Spleen (tissue), 11 donors: ENCODE data around the gene TEX2. TPM values are rescaled to one million over a fixed set of nuclear protein-coding genes. Genes with fewer than 3 reads are reported as not detected.

Experiments used
- DNase-seq: peaks from one replicate; pipeline ENCODE4 v3.0.0-alpha.2; 2020
- H3K27ac ChIP-seq, 8 donors: fragments of 200-600 bp; sonication (generic) in 7 of 8; 1 replicate in 4 of 8; 2 replicates in 4 of 8; pipeline versions ENCODE4 v1.5.0 to v1.8.0; 2016 to 2021; ENCODE audit warnings: inconsistent platforms in 4 of 8, mild to moderate bottlenecking in 4 of 8, moderate library complexity in 1 of 8
- H3K27me3 ChIP-seq, 7 donors: fragments of 200-600 bp; sonication (generic) in 6 of 7; replicated peaks in 1 of 7; 1 replicate in 4 of 7; 2 replicates in 3 of 7; pipeline versions ENCODE4 v1.5.0 to v1.8.0; 2016 to 2021; ENCODE audit warnings: inconsistent platforms in 3 of 7, mild to moderate bottlenecking in 1 of 7
- H3K36me3 ChIP-seq, 6 donors: fragments of 200-600 bp; sonication (generic) in 5 of 6; 1 replicate in 4 of 6; 2 replicates in 2 of 6; pipeline versions ENCODE4 v1.5.0 to v1.8.0; 2016 to 2021; ENCODE audit warnings: inconsistent platforms in 2 of 6
- H3K4me1 ChIP-seq, 6 donors: fragments of 200-600 bp; sonication (generic) in 5 of 6; 1 replicate in 3 of 6; 2 replicates in 3 of 6; pipeline versions ENCODE4 v1.5.0 to v1.8.0; 2016 to 2021; ENCODE audit warnings: inconsistent platforms in 3 of 6
- H3K4me3 ChIP-seq, 8 donors: fragments of 200-600 bp; sonication (generic) in 7 of 8; 1 replicate in 4 of 8; 2 replicates in 4 of 8; pipeline versions ENCODE4 v1.5.0 to v1.8.0; 2016 to 2021; ENCODE audit warnings: inconsistent platforms in 4 of 8, mild to moderate bottlenecking in 4 of 8, moderate library complexity in 2 of 8
- H3K9me3 ChIP-seq, 8 donors: fragments of 200-600 bp; sonication (generic) in 7 of 8; 1 replicate in 4 of 8; 2 replicates in 4 of 8; pipeline versions ENCODE4 v1.5.0 to v1.8.0; 2016 to 2021; ENCODE audit warnings: inconsistent platforms in 4 of 8
- CTCF ChIP-seq, 11 experiments: fragments of 200-600 bp in 7 of 11; fragments of 450-650 bp in 4 of 11; sonication (generic) in 4 of 11; IDR thresholded peaks in 8 of 11; conservative IDR thresholded peaks in 3 of 11; 1 replicate in 7 of 11; 2 replicates in 4 of 11; pipeline versions ENCODE4 v1.4.0 to v1.8.0; 2016 to 2021; ENCODE audit warnings: antibody characterized with exemption in 11 of 11, inconsistent platforms in 4 of 11, mild to moderate bottlenecking in 1 of 11
- POLR2A ChIP-seq, 3 donors: fragments of 450-650 bp; IDR thresholded peaks; one replicate each; pipeline ENCODE4 v1.5.1; 2017; ENCODE audit warnings: antibody characterized with exemption in 3 of 3, mild to moderate bottlenecking in 1 of 3
- POLR2AphosphoS5 ChIP-seq, 3 donors: sonication (generic); formaldehyde crosslinking; IDR thresholded peaks; one replicate each; pipeline ENCODE4 v1.5.1; 2017; ENCODE audit warnings: antibody characterized with exemption in 3 of 3
- WGBS, 5 donors: extraction: QIAGEN DNeasy Blood & Tissue Kit in 3 of 5; methylation state at CpG; one replicate each; pipeline versions ENCODE4 v1.1.5 to v1.1.7; 2013 to 2018; 5-methylcytosine and 5-hydroxymethylcytosine counted together
- intact Hi-C: fragments of 100-400 bp; cut with DNase I; formaldehyde crosslinking; loops from one replicate; pipeline ENCODE4 v1.15.0; 2023; ENCODE audit warnings: low total_unique reads
- polyA plus RNA-seq, 3 donors: library from polyadenylated mRNA; stranded (reverse); fragments of 200-250 nt; gene quantifications; one replicate each; pipeline ENCODE4 v1.2.1, GENCODE V29; 2013
- total RNA-seq, 7 donors: library from RNA; depleted of rRNA in 3 of 7; stranded (reverse); fragments of >200 nt in 3 of 7; fragmentation: NEBNext Ultra II Directional in 4 of 7; extraction: Animal tissue kit (Norgen Biotek cat#: 25700) in 4 of 7; gene quantifications; one replicate each; pipeline versions ENCODE4 v1.1.0 to v1.2.1, GENCODE V29; 2016 to 2021
- donor health status: healthy with polysubstance abuse.
- donor health status: DM: no; HTN: no; CAD: no; lungs with moderate emphysema.
- donor health status: DM: no; HTN: no; CAD: no.
- donor health status: Bipolar disorder and iron deficiency.
- donor health status: healthy.
- donor health status: DM: no; HTN: no; CAD: no.
- donor health status: DM: yes; HTN: yes; CAD: no.

TEX2 gene
- total and polyA plus RNA-seq, 10 donors, result 3.0 to 44.5 (median 26.7) TPM

DNA sequence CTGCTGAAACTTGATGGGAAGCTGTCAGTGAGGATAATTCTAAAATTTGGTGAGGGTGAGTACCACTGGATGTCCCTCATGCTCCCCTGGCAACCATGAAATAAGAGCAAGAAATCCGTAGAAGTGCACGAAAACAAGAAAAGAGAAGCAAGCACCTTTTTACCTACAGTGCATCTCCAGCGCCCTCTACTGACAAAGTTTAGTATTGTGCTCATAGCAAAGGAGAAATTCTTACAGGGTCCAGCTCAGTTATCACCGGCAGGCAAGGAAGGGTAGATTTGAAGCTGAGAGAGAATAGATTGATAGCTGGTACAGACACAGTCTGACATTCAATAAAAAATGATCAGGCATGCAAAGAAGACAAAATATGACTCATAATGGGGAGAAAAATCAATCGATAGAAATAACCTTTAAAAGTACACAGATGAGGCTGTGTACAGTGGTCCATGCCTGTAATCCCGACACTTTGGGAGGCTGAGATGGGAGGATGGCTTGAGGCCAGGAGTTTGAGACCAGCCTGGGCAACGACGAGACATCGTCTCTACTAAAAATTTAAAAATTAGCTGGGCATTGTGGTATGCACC is 28.3 kb upstream of the TEX2 start:
- WGBS, 5 donors, result 80 to 89% (median 83%) methylated on average over 9 of the region's 9 CpGs
- Histone ChIP-seq H3K9me3 (peaks cover 0 to 16% (median 11%) of the 10 kb centered on the region in 8 donors), H3K4me3 (no peak overlapping the region), H3K36me3 (no peaks in the 10 kb centered on the region), H3K4me1 (peaks cover 0 to 6% (median 0%) of the 10 kb centered on the region in 6 donors), H3K27ac (no peak overlapping the region), H3K27me3 (no peaks in the 10 kb centered on the region)
- DNase-seq, result no peak
- intact Hi-C loops, result no loop called here
- TF ChIP-seq CTCF (IDR thresholded peaks at IDR 0.05 in 8 of 11, conservative IDR thresholded peaks at IDR 0.05 in 3 of 11), result peak in 3 of 11 experiments; percentile 23 to 37 (median 29)
- TF ChIP-seq POLR2AphosphoS5 (IDR thresholded peaks at IDR 0.05), result no peak

DNA sequence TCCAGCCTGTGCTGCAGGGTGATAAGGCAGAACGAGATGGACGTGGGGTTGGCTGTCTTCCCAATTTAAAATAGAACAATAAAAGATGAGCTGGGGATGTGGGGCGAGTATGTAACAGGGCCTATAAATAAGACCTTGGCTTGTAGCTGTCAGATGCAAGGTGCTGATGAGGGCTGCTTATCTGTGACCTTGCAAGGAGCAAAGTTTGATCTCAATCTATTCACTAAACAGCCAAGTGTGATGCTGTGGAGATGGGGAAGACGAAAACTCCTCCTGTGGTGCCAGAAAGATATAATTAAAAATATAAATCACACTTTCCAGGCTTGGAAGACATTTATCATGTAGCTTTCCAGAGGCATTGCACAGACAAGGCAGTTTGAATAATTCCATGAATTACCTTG is 26.7 kb upstream of the TEX2 start:
- no peak overlapping the region for H3K4me3 ChIP-seq
- no peak overlapping the region for H3K27ac ChIP-seq
- no peaks in the 10 kb centered on the region for H3K27me3 ChIP-seq
- peaks cover 0 to 6% (median 0%) of the 10 kb centered on the region in 6 donors for H3K4me1 ChIP-seq
- peaks cover 0 to 16% (median 11%) of the 10 kb centered on the region in 8 donors for H3K9me3 ChIP-seq
- no peak for DNase-seq
- H3K36me3 ChIP-seq, result no peaks in the 10 kb centered on the region
- intact Hi-C loops, result no loop called here
- WGBS, 5 donors, result 36 to 50% (median 45%) methylated on average over 4 of the region's 4 CpGs
- no peak for TF ChIP-seq POLR2AphosphoS5 (IDR thresholded peaks at IDR 0.05)
- TF ChIP-seq CTCF (IDR thresholded peaks at IDR 0.05 in 8 of 11, conservative IDR thresholded peaks at IDR 0.05 in 3 of 11), result no peak
- TF ChIP-seq POLR2A (IDR thresholded peaks at IDR 0.05), result no peak

DNA sequence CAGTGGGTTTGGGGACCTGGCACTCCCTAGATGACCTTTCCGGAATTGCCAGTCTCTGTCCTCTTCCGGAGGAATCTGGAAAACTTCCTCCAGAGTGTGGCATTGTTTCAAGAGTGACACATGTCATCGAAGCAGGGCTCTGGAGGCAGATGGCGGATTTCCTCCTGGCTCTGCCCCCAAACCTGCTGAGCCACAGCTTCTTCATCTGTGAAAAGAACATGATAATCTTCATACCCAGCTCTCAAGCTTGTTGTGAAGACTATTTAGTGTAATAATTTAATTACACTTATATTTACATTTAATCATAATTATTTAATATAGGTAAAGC is 19.7 kb upstream of the TEX2 start:
- Histone ChIP-seq H3K4me3 (no peak overlapping the region), H3K27ac (peak overlapping the region in 5 of 8 donors; percentile 19 to 70 (median 62)), H3K27me3 (no peaks in the 10 kb centered on the region), H3K4me1 (peaks cover 0 to 33% (median 22%) of the 10 kb centered on the region in 6 donors), H3K9me3 (no peaks in the 10 kb centered on the region), H3K36me3 (no peaks in the 10 kb centered on the region)
- 16 to 28% (median 23%) methylated on average over 4 of the region's 4 CpGs for WGBS, 5 donors
- intact Hi-C loops, result loop anchor here (5.0 kb wide), 1 partner anchor 135 kb away; no protein-coding TSS in a partner anchor
- DNase-seq, result no peak
- TF ChIP-seq POLR2A (IDR thresholded peaks at IDR 0.05), result no peak
- TF ChIP-seq POLR2AphosphoS5 (IDR thresholded peaks at IDR 0.05), result no peak
- no peak for TF ChIP-seq CTCF (IDR thresholded peaks at IDR 0.05 in 8 of 11, conservative IDR thresholded peaks at IDR 0.05 in 3 of 11)

DNA sequence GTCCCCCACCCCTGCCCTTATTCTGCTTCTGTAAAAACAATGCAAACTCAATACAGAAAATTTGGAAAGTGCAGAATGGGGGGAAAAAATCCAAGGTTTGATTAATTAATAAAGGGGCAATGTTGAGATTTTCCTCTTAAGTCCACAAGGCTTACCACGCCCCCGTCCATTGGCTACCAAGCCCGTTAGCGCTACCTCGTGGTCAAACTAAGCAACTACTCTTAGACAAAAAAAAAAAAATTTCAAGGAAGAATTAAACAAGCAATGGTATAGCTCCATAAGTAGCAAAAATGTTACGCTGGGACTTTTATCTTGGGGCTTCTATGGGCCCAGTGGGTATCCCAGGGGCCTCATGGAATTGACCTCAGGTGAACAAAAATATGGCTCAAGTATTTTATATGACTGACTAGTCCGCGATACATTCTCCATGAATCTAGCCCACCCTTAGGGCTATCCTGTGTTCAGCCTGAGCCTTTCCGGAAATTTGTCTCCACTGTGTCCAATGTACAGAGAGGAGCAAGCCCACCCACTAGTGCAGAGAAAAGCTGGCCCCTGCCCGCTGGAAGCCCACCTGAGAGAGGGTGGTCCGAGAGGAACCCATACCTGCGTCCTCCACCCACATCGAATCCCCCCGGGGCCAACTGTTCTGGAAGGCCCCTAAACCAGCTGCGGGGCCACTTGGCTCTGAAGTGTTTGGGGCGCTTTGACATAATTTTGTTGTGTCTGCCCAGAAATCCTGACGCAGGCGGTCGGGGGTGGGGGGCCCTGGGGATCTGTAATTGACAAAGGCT is 19.1 kb upstream of the TEX2 start:
- Histone ChIP-seq H3K4me3 (peak overlapping the region in 1 of 8 donors; percentile 21), H3K27me3 (no peaks in the 10 kb centered on the region), H3K4me1 (peaks cover 0 to 32% (median 23%) of the 10 kb centered on the region in 6 donors), H3K27ac (peak overlapping the region in 5 of 8 donors; percentile 19 to 70 (median 62)), H3K9me3 (no peaks in the 10 kb centered on the region), H3K36me3 (no peaks in the 10 kb centered on the region)
- intact Hi-C loops, result loop anchor here (5.0 kb wide), 1 partner anchor 135 kb away; no protein-coding TSS in a partner anchor
- TF ChIP-seq POLR2A (IDR thresholded peaks at IDR 0.05), result no peak
- peak in 1 of 3 donors; percentile 14 for TF ChIP-seq POLR2AphosphoS5 (IDR thresholded peaks at IDR 0.05)
- peak; percentile 27 to 80 (median 69) for TF ChIP-seq CTCF (IDR thresholded peaks at IDR 0.05 in 8 of 11, conservative IDR thresholded peaks at IDR 0.05 in 3 of 11)
- DNase-seq, result peak; percentile 80
- 40 to 54% (median 47%) methylated on average over 17 to 19 of the region's 19 CpGs for WGBS, 5 donors
